IMR-90 (cell line): ENCODE results near the gene XPC. TPM values are rescaled to one million over a fixed set of nuclear protein-coding genes. Genes with fewer than 3 reads are reported as not detected.

Experiments used
- ATAC-seq: fragments of 200-7000 bp; cut with Tn5 transposase; 2 replicates; pipeline ENCODE4 v1.9.1; 2020; ENCODE audit warnings: low read depth, mild to moderate bottlenecking, moderate library complexity
- BruUV-seq: library from RNA; stranded (reverse); fragments of 400-500 nt; replicated peaks from 2 replicates; lab custom pipeline; 2021; lab: Mats Ljungman, UMichigan
- CTCF ChIA-PET: fragments of 300-600 bp; formaldehyde crosslinking; extraction: SDS; loops from one replicate; lab custom pipeline; 2021; ENCODE audit warnings: antibody characterized with exemption; lab: Yijun Ruan, JAX
- POLR2A ChIA-PET: fragments of 300-600 bp; sonication (Branson Sonifier 250); formaldehyde crosslinking; loops from one replicate; lab custom pipeline; 2022; ENCODE audit warnings: antibody characterized with exemption; ENCODE audit not compliant: unreplicated experiment; lab: Charles Lee
- DNase-seq: peaks from one replicate; pipeline ENCODE4 v3.0.0; 2013
- H2AFZ ChIP-seq: replicated peaks from 2 replicates; pipeline ENCODE3; 2013; ENCODE audit warnings: low read length, mild to moderate bottlenecking; ENCODE audit not compliant: poor library complexity
- H2AK5ac ChIP-seq: 2 replicates; pipeline ENCODE4 v1.6.1; 2013; ENCODE audit warnings: low read depth, low read length, inconsistent platforms
- H2AK9ac ChIP-seq: replicated peaks from 2 replicates; pipeline ENCODE3; 2013; ENCODE audit warnings: mild to moderate bottlenecking, low read depth, low read length, moderate library complexity; ENCODE audit not compliant: poor library complexity
- H2BK120ac ChIP-seq: 2 replicates; pipeline ENCODE4 v1.6.1; 2013; ENCODE audit warnings: low read depth, low read length, inconsistent platforms
- H2BK15ac ChIP-seq: 3 replicates; pipeline ENCODE4 v1.6.1; 2013; ENCODE audit warnings: low read depth, low read length, inconsistent platforms
- H2BK20ac ChIP-seq: 2 replicates; pipeline ENCODE4 v1.6.1; 2013; ENCODE audit warnings: low read depth, mild to moderate bottlenecking, inconsistent platforms, low read length, moderate library complexity
- H2BK5ac ChIP-seq: 2 replicates; pipeline ENCODE4 v1.6.1; 2013; ENCODE audit warnings: mild to moderate bottlenecking, low read depth, low read length, inconsistent platforms; ENCODE audit not compliant: poor library complexity, severe bottlenecking
- H3K14ac ChIP-seq: replicated peaks from 2 replicates; pipeline ENCODE4 v1.6.1; 2013; ENCODE audit warnings: low read depth, low read length, inconsistent platforms
- H3K18ac ChIP-seq: 2 replicates; pipeline ENCODE4 v1.6.1; 2013; ENCODE audit warnings: low read depth, low read length, control low read depth
- H3K23ac ChIP-seq: 2 replicates; pipeline ENCODE4 v1.6.1; 2013; ENCODE audit warnings: low read depth, low read length, inconsistent platforms
- H3K27ac ChIP-seq: 2 replicates; pipeline ENCODE4 v1.5.1; 2013; ENCODE audit warnings: mild to moderate bottlenecking, control low read depth, low read length; ENCODE audit not compliant: insufficient read depth
- H3K27me3 ChIP-seq: 2 replicates; pipeline ENCODE4 v1.6.1; 2013; ENCODE audit warnings: low read length; ENCODE audit not compliant: control insufficient read depth, insufficient read depth
- H3K36me3 ChIP-seq: 2 replicates; pipeline ENCODE4 v1.6.1; 2013; ENCODE audit warnings: low read length, mixed read lengths; ENCODE audit not compliant: control insufficient read depth, insufficient read depth
- H3K4ac ChIP-seq: 2 replicates; pipeline ENCODE4 v1.6.1; 2013; ENCODE audit warnings: low read depth, low read length, inconsistent platforms
- H3K4me1 ChIP-seq: 2 replicates; pipeline ENCODE4 v1.6.1; 2013; ENCODE audit warnings: low read length, mixed read lengths; ENCODE audit not compliant: control insufficient read depth, insufficient read depth
- H3K4me2 ChIP-seq: 2 replicates; pipeline ENCODE4 v1.6.1; 2013; ENCODE audit warnings: low read depth, mild to moderate bottlenecking, control low read depth, low read length, moderate library complexity
- H3K4me3 ChIP-seq: 2 replicates; pipeline ENCODE4 v1.5.1; 2013; ENCODE audit warnings: low read depth, mild to moderate bottlenecking, control low read depth, low read length, moderate library complexity; ENCODE audit not compliant: insufficient read depth
- H3K56ac ChIP-seq: 2 replicates; pipeline ENCODE4 v1.6.1; 2013; ENCODE audit warnings: low read length, inconsistent platforms; ENCODE audit not compliant: insufficient read depth; ENCODE audit errors: extremely low read depth
- H3K79me1 ChIP-seq, 2 experiments: 2 replicates each; pipeline ENCODE4 v1.6.1; 2013; ENCODE audit warnings: low read length in 2 of 2, inconsistent platforms in 1 of 2, low read depth in 1 of 2
- H3K9ac ChIP-seq: 2 replicates; pipeline ENCODE4 v1.6.1; 2013; ENCODE audit warnings: low read depth, low read length, control low read depth
- H3K9me1 ChIP-seq: 2 replicates; pipeline ENCODE4 v1.6.1; 2013; ENCODE audit warnings: low read length, inconsistent platforms; ENCODE audit not compliant: insufficient read depth
- H3K9me3 ChIP-seq: 2 replicates; pipeline ENCODE4 v1.6.1; 2013; ENCODE audit warnings: low read length; ENCODE audit not compliant: control insufficient read depth, insufficient read depth
- H4K20me1 ChIP-seq: 2 replicates; pipeline ENCODE4 v1.6.1; 2013; ENCODE audit warnings: low read length, inconsistent platforms; ENCODE audit not compliant: insufficient read depth
- H4K5ac ChIP-seq: 2 replicates; pipeline ENCODE4 v1.6.1; 2013; ENCODE audit warnings: mild to moderate bottlenecking, low read depth, low read length, control low read depth
- H4K8ac ChIP-seq, 2 experiments: 2 replicates each; pipeline ENCODE4 v1.6.1; 2013; ENCODE audit warnings: low read depth in 2 of 2, low read length in 2 of 2, control low read depth in 1 of 2, inconsistent platforms in 1 of 2
- H4K91ac ChIP-seq: 2 replicates; pipeline ENCODE4 v1.6.1; 2013; ENCODE audit warnings: low read depth, low read length, inconsistent platforms; ENCODE audit not compliant: insufficient read depth
- BHLHE40 ChIP-seq: fragments of 150-350 bp; IDR thresholded peaks from 2 replicates; pipeline ENCODE4 v1.6.1; 2016; ENCODE audit warnings: mild to moderate bottlenecking, low read depth, low read length
- CEBPB ChIP-seq: IDR thresholded peaks from 2 replicates; pipeline ENCODE4 v1.6.1; 2012; ENCODE audit warnings: low read depth, low read length, improper control_type of control experiment
- MAFK ChIP-seq: IDR thresholded peaks from 2 replicates; pipeline ENCODE4 v1.6.1; 2012; ENCODE audit warnings: low read depth, low read length, improper control_type of control experiment
- MAZ ChIP-seq: IDR thresholded peaks from 2 replicates; pipeline ENCODE4 v1.6.1; 2012; ENCODE audit warnings: low read depth, mild to moderate bottlenecking, low read length, improper control_type of control experiment, moderate library complexity, borderline replicate concordance
- NFE2L2 ChIP-seq: fragments of 150-350 bp; IDR thresholded peaks from 2 replicates; pipeline ENCODE4 v1.6.1; 2016; ENCODE audit warnings: low read depth, mild to moderate bottlenecking, low read length
- WGBS, 2 experiments: methylation state at CpG; one replicate each; pipeline versions ENCODE4 v1.1.5 to v1.1.7; 2013; ENCODE audit warnings: missing lambda C conversion rate in 2 of 2; ENCODE audit not compliant: insufficient read length in 1 of 2; ENCODE audit errors: extremely low coverage in 2 of 2; 5-methylcytosine and 5-hydroxymethylcytosine counted together
- dilution Hi-C: fragments of 300-500 bp; cut with HindIII; formaldehyde crosslinking; loops from one replicate; pipeline ENCODE4 v1.14.3; 2018; ENCODE audit warnings: low sequenced_read_pairs; ENCODE audit not compliant: unreplicated experiment
- in situ Hi-C: fragments of 300-500 bp; cut with MboI; formaldehyde crosslinking; loops from 3 replicates; pipeline ENCODE4 v1.14.3; 2019; ENCODE audit warnings: low sequenced_read_pairs, inconsistent platforms, mixed read lengths
- intact Hi-C: fragments of 100-400 bp; cut with micrococcal nuclease; formaldehyde crosslinking; loops from 2 replicates; pipeline ENCODE4 v1.10.0; 2022
- polyA plus RNA-seq, 3 experiments: library from polyadenylated mRNA; depleted of rRNA; stranded (reverse); fragments of >200 nt; gene quantifications; 2 replicates each; pipeline ENCODE4 v1.2.3, GENCODE V29; 2012; ENCODE audit warnings: low replicate concordance in 1 of 3
- total RNA-seq: library from RNA; depleted of rRNA; stranded (reverse); fragments of >200 nt; gene quantifications from 2 replicates; pipeline ENCODE4 v1.2.3, GENCODE V29; 2012
- TF ChIP-seq, protein P1 (sequence below): conservative IDR thresholded peaks from 2 replicates; pipeline ENCODE4 v1.5.1; 2012; ENCODE audit warnings: mild to moderate bottlenecking, low read depth, low read length, improper control_type of control experiment

Gene XPC
- total and polyA plus RNA-seq, 2 of the 4 experiments (the other 2 are of a cell fraction) = 30.9 to 48.8 TPM

DNA sequence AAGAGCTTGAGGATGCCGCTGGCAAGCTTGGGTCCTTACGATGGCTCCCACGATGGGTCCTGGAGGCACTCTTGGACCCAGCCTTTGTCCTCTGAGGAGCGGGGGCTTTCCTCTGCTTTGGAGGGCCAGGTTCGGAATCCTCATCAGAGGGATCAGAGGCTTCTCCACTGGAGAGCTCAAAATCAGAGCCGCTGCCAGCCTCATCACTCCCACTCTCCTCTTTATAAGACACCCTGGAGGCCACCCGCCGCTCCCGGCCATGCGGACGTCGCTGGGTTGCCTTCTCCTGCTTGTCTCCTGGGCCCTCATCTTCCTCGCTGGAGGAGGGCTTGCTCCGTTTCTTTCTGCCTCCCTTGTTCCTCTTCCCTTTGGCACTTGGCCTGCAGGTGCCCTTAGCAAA lies 20.0 kb downstream of the XPC start:
- H3K9me1 ChIP-seq = peaks cover 2% of the 10 kb centered on the region; the same call in 1 of the 2 replicates
- H4K5ac ChIP-seq = no peak overlapping the region
- intact Hi-C loops (no loop called here), dilution Hi-C loops (no loop called here), in situ Hi-C loops (no loop called here)
- no peak overlapping the region for H3K4me3 ChIP-seq
- DNase-seq = no peak
- H2BK15ac ChIP-seq = no peak overlapping the region
- no peak overlapping the region for H3K14ac ChIP-seq
- ChIA-PET POLR2A (no interaction called here), CTCF (no interaction called here)
- ATAC-seq = no peak
- H4K8ac ChIP-seq = no peak overlapping the region
- no peak overlapping the region for H4K91ac ChIP-seq
- no peak overlapping the region for H3K9ac ChIP-seq
- BruUV-seq = no TSS peak
- H3K4ac ChIP-seq = no peak overlapping the region
- 95% methylated on average over 3 of the region's 14 CpGs; no CpG with 5 or more reads in 1 of the 2 experiments for WGBS, 2 experiments
- no peak overlapping the region for H3K18ac ChIP-seq
- TF ChIP-seq NFE2L2 (no peak), CEBPB (no peak), MAFK (no peak), BHLHE40 (no peak), MAZ (no peak)
- TF ChIP-seq, protein P1, sequence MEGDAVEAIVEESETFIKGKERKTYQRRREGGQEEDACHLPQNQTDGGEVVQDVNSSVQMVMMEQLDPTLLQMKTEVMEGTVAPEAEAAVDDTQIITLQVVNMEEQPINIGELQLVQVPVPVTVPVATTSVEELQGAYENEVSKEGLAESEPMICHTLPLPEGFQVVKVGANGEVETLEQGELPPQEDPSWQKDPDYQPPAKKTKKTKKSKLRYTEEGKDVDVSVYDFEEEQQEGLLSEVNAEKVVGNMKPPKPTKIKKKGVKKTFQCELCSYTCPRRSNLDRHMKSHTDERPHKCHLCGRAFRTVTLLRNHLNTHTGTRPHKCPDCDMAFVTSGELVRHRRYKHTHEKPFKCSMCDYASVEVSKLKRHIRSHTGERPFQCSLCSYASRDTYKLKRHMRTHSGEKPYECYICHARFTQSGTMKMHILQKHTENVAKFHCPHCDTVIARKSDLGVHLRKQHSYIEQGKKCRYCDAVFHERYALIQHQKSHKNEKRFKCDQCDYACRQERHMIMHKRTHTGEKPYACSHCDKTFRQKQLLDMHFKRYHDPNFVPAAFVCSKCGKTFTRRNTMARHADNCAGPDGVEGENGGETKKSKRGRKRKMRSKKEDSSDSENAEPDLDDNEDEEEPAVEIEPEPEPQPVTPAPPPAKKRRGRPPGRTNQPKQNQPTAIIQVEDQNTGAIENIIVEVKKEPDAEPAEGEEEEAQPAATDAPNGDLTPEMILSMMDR = no peak
- H3K27ac ChIP-seq = no peak overlapping the region
- H3K23ac ChIP-seq = no peak overlapping the region
- H3K27me3 ChIP-seq = no peaks in the 10 kb centered on the region
- H2AK9ac ChIP-seq = no peak overlapping the region
- no peak overlapping the region for H2AK5ac ChIP-seq
- no peak overlapping the region for H2AFZ ChIP-seq
- peaks cover 22 to 36% of the 10 kb centered on the region in 2 experiments for H3K79me1 ChIP-seq
- H3K9me3 ChIP-seq = peaks cover 4% of the 10 kb centered on the region; the same call in 1 of the 2 replicates
- no peaks in the 10 kb centered on the region for H3K4me1 ChIP-seq
- no peak overlapping the region for H3K4me2 ChIP-seq
- no peak overlapping the region for H2BK20ac ChIP-seq
- no peak overlapping the region for H2BK120ac ChIP-seq
- H4K20me1 ChIP-seq = no peaks in the 10 kb centered on the region
- H3K56ac ChIP-seq = no peak overlapping the region
- H2BK5ac ChIP-seq = no peak overlapping the region
- peaks cover 59% of the 10 kb centered on the region for H3K36me3 ChIP-seq
